ENCODE data around the gene SELENON. TPM values are rescaled to one million over a fixed set of nuclear protein-coding genes. Genes with fewer than 3 reads are reported as not detected.
A peak's percentile ranks its signal among the peaks of the same experiment; 100 is the strongest.
"Not testable (repeated sequence)": the region's sequence is repeated elsewhere in the genome, so short reads cannot be mapped to it uniquely, and the experiment has no call there.

The SELENON gene
- total RNA-seq, 1 donor from 2014 or later: 85.2 TPM

- DNase-seq (ENCODE audit: low spot score): no peak
These were observed 31.7 kb downstream of the SELENON start for GRCh38 chr1:25831569-25832196.

GRCh38 chr1:25832336-25833037 is 32.5 kb downstream of the SELENON start:
- no peak for DNase-seq (ENCODE audit: low spot score)

GRCh38 chr1:25833158-25833557 is 33.2 kb downstream of the SELENON start:
- no peak for DNase-seq (ENCODE audit: low spot score)

- DNase-seq (ENCODE audit: low spot score): no peak
These were observed 34.9 kb downstream of the SELENON start for GRCh38 chr1:25834894-25835293.

GRCh38 chr1:25836695-25837094 is 36.7 kb downstream of the SELENON start:
- DNase-seq (ENCODE audit: low spot score): no peak

- no peak for DNase-seq (ENCODE audit: low spot score)
These were observed 37.4 kb downstream of the SELENON start for GRCh38 chr1:25837262-25837875.

GRCh38 chr1:25839808-25840207 is 39.8 kb downstream of the SELENON start:
- DNase-seq (ENCODE audit: low spot score): not testable (repeated sequence)

GRCh38 chr1:25843483-25843882 is 43.5 kb downstream of the SELENON start:
- no peak for DNase-seq (ENCODE audit: low spot score)

GRCh38 chr1:25844536-25845337 is 44.7 kb downstream of the SELENON start:
- DNase-seq (ENCODE audit: low spot score): no peak

- DNase-seq (ENCODE audit: low spot score): no peak
These were observed 45.7 kb downstream of the SELENON start for GRCh38 chr1:25845664-25846063.

- no peak for DNase-seq (ENCODE audit: low spot score)
These were observed 47.9 kb downstream of the SELENON start for GRCh38 chr1:25847929-25848328.

GRCh38 chr1:25848531-25848930 is 48.5 kb downstream of the SELENON start:
- no peak for DNase-seq (ENCODE audit: low spot score)

- no peak for DNase-seq (ENCODE audit: low spot score)
These were observed 54.6 kb downstream of the SELENON start for GRCh38 chr1:25854554-25854953.

GRCh38 chr1:25856856-25857255 is 56.9 kb downstream of the SELENON start:
- no peak for DNase-seq (ENCODE audit: low spot score)

GRCh38 chr1:25858494-25858893 is 58.5 kb downstream of the SELENON start:
- DNase-seq (ENCODE audit: low spot score): no peak

GRCh38 chr1:25858906-25859789 is 59.2 kb downstream of the SELENON start, which contains the start of gene AUNIP:
TSS of gene AUNIP (minus strand) at chr1:25859457. CDS start at chr1:25859357, 100 bp downstream.
- peak; percentile 88 for DNase-seq (ENCODE audit: low spot score)

GRCh38 chr1:25861316-25862286 is 61.6 kb downstream of the SELENON start:
- no peak for DNase-seq (ENCODE audit: low spot score)

GRCh38 chr1:25862785-25863485 is 62.9 kb downstream of the SELENON start:
- peak; percentile 38 for DNase-seq (ENCODE audit: low spot score)

Measured in ureter (tissue), 1 donor.